Epithelial cell of proximal tubule (primary cell): Measurements from ENCODE around the gene TNPO2. TPM values are rescaled to one million over a fixed set of nuclear protein-coding genes. Genes with fewer than 3 reads are reported as not detected.
"Not testable (repeated sequence)": the region's sequence is repeated elsewhere in the genome, so short reads cannot be mapped to it uniquely, and the experiment has no call there.

Source experiments
- DNase-seq: peaks from one replicate; pipeline ENCODE4 v3.0.0-alpha.2; 2011; ENCODE audit warnings: low read depth
- H3K4me3 ChIP-seq: 2 replicates; pipeline ENCODE4 v1.5.1; 2011; ENCODE audit warnings: low read depth, mild to moderate bottlenecking, low read length
- total RNA-seq: library from RNA; depleted of rRNA; stranded (reverse); fragments of >200 nt; gene quantifications from 2 replicates; pipeline ENCODE4 v1.2.3, GENCODE V29; 2015
- TF ChIP-seq, protein P1 (sequence below): conservative IDR thresholded peaks from 2 replicates; pipeline ENCODE4 v1.5.1; 2012; ENCODE audit warnings: low read depth, mild to moderate bottlenecking, low read length

Gene TNPO2
- total RNA-seq, 1 donor from 2014 or later = 21.9 TPM

DNA sequence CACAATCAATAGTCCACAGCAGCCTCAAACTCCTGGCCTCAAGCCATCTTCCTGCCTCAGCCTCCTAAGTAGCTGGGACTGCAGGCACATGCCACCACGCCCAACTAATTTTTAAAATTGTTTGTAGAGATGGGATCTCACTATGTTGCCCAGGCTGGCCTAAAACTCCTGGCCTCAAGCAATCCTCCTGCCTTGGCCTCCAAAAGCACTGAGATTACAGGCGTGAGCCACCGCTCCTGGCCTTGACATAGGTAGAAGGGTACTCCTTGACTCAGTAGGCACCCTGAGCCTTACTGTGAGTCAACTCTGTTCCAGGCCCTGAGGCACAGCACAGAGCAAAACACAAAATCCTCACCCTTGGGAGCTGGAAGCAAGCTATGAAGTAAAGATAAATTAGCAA lies 7.8 kb downstream of the TNPO2 start:
- DNase-seq = no peak
- TF ChIP-seq, protein P1, sequence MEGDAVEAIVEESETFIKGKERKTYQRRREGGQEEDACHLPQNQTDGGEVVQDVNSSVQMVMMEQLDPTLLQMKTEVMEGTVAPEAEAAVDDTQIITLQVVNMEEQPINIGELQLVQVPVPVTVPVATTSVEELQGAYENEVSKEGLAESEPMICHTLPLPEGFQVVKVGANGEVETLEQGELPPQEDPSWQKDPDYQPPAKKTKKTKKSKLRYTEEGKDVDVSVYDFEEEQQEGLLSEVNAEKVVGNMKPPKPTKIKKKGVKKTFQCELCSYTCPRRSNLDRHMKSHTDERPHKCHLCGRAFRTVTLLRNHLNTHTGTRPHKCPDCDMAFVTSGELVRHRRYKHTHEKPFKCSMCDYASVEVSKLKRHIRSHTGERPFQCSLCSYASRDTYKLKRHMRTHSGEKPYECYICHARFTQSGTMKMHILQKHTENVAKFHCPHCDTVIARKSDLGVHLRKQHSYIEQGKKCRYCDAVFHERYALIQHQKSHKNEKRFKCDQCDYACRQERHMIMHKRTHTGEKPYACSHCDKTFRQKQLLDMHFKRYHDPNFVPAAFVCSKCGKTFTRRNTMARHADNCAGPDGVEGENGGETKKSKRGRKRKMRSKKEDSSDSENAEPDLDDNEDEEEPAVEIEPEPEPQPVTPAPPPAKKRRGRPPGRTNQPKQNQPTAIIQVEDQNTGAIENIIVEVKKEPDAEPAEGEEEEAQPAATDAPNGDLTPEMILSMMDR = no peak
- no peak overlapping the region for H3K4me3 ChIP-seq

- no peak overlapping the region for H3K4me3 ChIP-seq
- TF ChIP-seq, protein P1 = no peak
- DNase-seq = no peak
These were observed 8.6 kb downstream of the TNPO2 start for GRCh38 chr19:12715102-12715501.

- DNase-seq, H3K4me3 ChIP-seq: not testable (repeated sequence)
These were observed 10.4 kb downstream of the TNPO2 start for GRCh38 chr19:12713304-12713703.

DNA sequence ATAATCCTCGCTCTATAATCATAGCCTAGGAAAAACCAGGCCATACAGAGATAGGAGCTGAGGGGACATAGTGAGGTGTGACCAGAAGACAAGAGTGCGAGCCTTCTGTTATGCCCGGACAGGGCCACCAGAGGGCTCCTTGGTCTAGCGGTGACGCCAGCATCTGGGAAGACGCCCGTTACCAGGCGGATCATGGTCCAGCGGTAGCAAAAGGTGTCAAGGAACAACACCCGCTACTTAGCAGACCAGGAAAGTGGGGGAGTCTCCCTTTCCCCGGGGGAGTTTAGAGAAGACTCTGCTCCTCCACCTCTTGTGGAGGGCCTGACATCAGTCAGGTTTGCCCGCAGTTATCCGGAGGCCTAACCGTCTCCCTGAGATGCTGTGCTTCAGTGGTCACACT lies 11.7 kb downstream of the TNPO2 start:
- not testable (repeated sequence) for H3K4me3 ChIP-seq, DNase-seq
- TF ChIP-seq, protein P1 = peak; percentile 8

GRCh38 chr19:12711187-12711586 lies 12.5 kb downstream of the TNPO2 start:
- DNase-seq = no peak
- TF ChIP-seq, protein P1 = no peak
- H3K4me3 ChIP-seq = no peak overlapping the region

DNA sequence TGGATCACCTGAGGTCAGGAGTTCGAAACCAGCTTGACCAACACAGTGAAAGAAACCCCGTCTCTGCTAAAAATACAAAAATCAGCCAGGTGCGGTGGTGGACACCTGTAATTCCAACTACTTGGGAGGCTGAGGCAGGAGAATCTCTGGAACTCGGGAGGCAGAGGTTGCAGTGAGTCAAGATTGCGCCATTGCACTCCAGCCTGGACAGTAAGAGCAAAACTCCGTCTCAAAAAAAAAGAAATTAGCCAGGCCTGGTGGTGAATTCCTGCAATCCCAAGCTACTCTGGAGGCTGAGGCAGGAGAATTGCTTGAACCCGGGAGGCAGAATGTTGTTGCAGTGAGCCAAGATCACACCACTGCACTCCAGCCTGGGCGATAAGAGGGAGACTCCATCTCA lies 15.1 kb downstream of the TNPO2 start:
- TF ChIP-seq, protein P1 = no peak
- no peak overlapping the region for H3K4me3 ChIP-seq
- DNase-seq = no peak

DNA sequence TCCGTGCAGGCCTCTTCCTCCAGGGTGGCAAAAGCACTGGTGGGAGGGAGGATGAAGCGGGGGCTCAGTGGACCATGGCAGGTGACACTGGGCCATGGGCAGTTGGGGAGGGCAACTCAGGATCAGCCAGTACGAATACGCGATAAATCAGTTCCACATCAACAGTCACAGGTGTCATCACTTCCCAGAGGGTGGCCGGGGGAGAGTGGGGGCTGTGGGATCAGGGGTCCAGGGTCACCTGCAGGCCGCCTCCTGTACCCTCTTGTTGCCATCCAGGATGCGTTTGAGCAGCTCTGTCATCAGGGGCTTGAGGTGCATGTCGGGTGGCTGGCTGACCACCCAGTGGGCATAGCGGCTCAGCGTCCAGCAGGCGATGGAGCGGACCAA lies 17.4 kb downstream of the TNPO2 start:
- H3K4me3 ChIP-seq = no peak overlapping the region
- no peak for DNase-seq
- TF ChIP-seq, protein P1 = no peak
